Measurements from ENCODE around the gene OR2T3.
"Not testable (repeated sequence)": the region's sequence is repeated elsewhere in the genome, so short reads cannot be mapped to it uniquely, and the experiment has no call there.

- TF ChIP-seq CTCF, POLR2A (IDR thresholded peaks at IDR 0.05): not testable (repeated sequence)
Observed at GRCh38 chr1:248472111-248472510, 1.0 kb upstream of the OR2T3 start.
